Breast epithelium (tissue), 3 donors: ENCODE measurements around the gene MAP4K4.

Experiments used
- POLR2A ChIP-seq: fragments of 450-650 bp; IDR thresholded peaks from one replicate; pipeline ENCODE4 v1.6.1; 2016; ENCODE audit warnings: antibody characterized with exemption, mild to moderate bottlenecking, moderate library complexity
- TF ChIP-seq, protein P1 (sequence below), 3 donors: fragments of 450-650 bp; IDR thresholded peaks; one replicate each; pipeline ENCODE4 v1.5.1; 2016 to 2017; ENCODE audit warnings: antibody characterized with exemption in 3 of 3, mild to moderate bottlenecking in 3 of 3, moderate library complexity in 3 of 3

DNA sequence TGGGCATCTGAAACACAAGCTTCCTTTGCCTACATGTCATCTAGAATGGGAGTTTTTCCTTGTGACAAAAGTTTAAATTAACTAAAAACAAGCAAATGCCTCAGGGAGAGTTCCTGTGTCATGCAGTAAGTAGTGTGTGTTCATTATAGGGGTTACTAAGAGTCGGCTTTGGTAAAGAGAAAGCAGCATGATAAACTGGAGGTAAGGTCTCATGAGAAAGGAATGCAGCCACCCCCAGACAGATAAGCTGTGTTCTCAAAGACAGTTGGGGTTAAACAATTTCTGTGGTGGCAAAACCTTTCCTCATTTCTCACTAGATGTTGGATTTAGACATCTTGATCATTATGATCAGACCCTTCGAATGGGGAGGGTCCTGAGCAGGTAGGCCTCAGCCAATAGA, 129.7 kb downstream of the MAP4K4 start:
- TF ChIP-seq, protein P1, sequence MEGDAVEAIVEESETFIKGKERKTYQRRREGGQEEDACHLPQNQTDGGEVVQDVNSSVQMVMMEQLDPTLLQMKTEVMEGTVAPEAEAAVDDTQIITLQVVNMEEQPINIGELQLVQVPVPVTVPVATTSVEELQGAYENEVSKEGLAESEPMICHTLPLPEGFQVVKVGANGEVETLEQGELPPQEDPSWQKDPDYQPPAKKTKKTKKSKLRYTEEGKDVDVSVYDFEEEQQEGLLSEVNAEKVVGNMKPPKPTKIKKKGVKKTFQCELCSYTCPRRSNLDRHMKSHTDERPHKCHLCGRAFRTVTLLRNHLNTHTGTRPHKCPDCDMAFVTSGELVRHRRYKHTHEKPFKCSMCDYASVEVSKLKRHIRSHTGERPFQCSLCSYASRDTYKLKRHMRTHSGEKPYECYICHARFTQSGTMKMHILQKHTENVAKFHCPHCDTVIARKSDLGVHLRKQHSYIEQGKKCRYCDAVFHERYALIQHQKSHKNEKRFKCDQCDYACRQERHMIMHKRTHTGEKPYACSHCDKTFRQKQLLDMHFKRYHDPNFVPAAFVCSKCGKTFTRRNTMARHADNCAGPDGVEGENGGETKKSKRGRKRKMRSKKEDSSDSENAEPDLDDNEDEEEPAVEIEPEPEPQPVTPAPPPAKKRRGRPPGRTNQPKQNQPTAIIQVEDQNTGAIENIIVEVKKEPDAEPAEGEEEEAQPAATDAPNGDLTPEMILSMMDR (IDR thresholded peaks at IDR 0.05) = no peak
- TF ChIP-seq POLR2A = no peak
